ENCODE data around the gene GIGYF2. TPM values are rescaled to one million over a fixed set of nuclear protein-coding genes. Genes with fewer than 3 reads are reported as not detected.

The GIGYF2 gene
- total and polyA plus RNA-seq, 2 of the 13 experiments (the other 11 are each of a cell fraction or from before 2014, with no cell fraction given): 44.9 to 73.5 TPM

DNA sequence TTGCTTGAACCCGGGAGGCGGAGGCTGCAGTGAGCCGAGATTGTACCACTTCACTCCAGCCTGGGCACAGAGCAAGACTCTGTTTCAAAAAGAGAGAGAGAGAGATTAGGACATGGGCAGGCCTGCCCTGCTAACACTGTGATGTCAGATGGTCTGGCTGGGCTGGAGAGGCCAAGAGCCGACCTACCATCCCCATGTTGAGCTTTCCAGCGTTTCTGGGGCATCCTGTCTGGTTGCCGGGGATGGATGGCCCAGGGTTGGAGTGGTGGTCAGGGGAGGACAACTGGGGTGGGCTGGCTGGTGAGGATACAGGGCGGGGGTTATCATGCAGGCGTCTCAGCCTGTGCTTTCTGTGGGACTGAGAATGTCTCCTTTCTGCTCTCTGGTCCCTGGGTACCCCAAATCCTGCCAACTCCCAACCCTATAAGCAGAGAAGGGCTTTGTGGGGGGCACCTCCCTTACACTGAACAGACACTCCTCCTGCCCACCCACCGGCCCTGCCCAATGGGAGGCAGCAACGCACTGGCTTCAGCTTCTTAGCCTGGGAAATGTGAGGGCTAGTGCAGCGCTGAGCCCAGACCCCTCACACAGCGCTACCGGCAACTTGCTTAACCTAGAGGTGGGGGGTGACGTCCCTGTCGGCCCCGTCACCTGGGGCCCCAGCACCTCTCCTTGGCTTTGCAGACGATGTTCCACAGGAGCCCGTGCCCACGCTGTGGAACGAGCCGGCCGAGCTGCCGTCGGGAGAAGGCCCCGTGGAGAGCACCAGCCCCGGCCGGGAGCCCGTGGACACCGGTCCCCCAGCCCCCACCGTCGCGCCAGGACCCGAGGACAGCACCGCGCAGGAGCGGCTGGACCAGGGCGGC lies 178.4 kb downstream of the GIGYF2 start (continued):
- TF ChIP-seq, protein P1, sequence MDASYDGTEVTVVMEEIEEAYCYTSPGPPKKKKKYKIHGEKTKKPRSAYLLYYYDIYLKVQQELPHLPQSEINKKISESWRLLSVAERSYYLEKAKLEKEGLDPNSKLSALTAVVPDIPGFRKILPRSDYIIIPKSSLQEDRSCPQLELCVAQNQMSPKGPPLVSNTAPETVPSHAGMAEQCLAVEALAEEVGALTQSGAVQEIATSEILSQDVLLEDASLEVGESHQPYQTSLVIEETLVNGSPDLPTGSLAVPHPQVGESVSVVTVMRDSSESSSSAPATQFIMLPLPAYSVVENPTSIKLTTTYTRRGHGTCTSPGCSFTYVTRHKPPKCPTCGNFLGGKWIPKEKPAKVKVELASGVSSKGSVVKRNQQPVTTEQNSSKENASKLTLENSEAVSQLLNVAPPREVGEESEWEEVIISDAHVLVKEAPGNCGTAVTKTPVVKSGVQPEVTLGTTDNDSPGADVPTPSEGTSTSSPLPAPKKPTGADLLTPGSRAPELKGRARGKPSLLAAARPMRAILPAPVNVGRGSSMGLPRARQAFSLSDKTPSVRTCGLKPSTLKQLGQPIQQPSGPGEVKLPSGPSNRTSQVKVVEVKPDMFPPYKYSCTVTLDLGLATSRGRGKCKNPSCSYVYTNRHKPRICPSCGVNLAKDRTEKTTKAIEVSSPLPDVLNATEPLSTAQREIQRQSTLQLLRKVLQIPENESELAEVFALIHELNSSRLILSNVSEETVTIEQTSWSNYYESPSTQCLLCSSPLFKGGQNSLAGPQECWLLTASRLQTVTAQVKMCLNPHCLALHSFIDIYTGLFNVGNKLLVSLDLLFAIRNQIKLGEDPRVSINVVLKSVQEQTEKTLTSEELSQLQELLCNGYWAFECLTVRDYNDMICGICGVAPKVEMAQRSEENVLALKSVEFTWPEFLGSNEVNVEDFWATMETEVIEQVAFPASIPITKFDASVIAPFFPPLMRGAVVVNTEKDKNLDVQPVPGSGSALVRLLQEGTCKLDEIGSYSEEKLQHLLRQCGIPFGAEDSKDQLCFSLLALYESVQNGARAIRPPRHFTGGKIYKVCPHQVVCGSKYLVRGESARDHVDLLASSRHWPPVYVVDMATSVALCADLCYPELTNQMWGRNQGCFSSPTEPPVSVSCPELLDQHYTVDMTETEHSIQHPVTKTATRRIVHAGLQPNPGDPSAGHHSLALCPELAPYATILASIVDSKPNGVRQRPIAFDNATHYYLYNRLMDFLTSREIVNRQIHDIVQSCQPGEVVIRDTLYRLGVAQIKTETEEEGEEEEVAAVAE (CRISPR knock-in tag; IDR thresholded peaks at IDR 0.05; ENCODE audit: borderline replicate concordance): no peak
- TF ChIP-seq ZNF451 (CRISPR knock-in tag; IDR thresholded peaks at IDR 0.05): no peak
- TF ChIP-seq FOSL1 (CRISPR knock-in tag; IDR thresholded peaks at IDR 0.05; ENCODE audit: borderline replicate concordance): no peak
- TF ChIP-seq, protein P2, sequence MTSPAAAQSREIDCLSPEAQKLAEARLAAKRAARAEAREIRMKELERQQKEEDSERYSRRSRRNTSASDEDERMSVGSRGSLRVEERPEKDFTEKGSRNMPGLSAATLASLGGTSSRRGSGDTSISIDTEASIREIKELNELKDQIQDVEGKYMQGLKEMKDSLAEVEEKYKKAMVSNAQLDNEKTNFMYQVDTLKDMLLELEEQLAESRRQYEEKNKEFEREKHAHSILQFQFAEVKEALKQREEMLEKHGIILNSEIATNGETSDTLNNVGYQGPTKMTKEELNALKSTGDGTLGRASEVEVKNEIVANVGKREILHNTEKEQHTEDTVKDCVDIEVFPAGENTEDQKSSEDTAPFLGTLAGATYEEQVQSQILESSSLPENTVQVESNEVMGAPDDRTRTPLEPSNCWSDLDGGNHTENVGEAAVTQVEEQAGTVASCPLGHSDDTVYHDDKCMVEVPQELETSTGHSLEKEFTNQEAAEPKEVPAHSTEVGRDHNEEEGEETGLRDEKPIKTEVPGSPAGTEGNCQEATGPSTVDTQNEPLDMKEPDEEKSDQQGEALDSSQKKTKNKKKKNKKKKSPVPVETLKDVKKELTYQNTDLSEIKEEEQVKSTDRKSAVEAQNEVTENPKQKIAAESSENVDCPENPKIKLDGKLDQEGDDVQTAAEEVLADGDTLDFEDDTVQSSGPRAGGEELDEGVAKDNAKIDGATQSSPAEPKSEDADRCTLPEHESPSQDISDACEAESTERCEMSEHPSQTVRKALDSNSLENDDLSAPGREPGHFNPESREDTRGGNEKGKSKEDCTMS (CRISPR knock-in tag; conservative IDR thresholded peaks at IDR 0.05): no peak
- no peak for TF ChIP-seq IRX3 (CRISPR knock-in tag; IDR thresholded peaks at IDR 0.05; ENCODE audit: borderline replicate concordance, low read depth)
- TF ChIP-seq ZNF567 (CRISPR knock-in tag; IDR thresholded peaks at IDR 0.05; ENCODE audit: borderline replicate concordance): no peak
- TF ChIP-seq ZNF326 (CRISPR knock-in tag; IDR thresholded peaks at IDR 0.05; ENCODE audit: borderline replicate concordance): no peak
- no peak for TF ChIP-seq KDM5B (CRISPR knock-in tag; IDR thresholded peaks at IDR 0.05; ENCODE audit: borderline replicate concordance)
- no peak for TF ChIP-seq NFE2L1 (CRISPR knock-in tag; IDR thresholded peaks at IDR 0.05; ENCODE audit: borderline replicate concordance)
- TF ChIP-seq POLR2A (IDR thresholded peaks at IDR 0.05; ENCODE audit: insufficient read depth in 1 of 2, low read depth in 2 of 2, low read length in 2 of 2): no peak
- TF ChIP-seq, protein P3, sequence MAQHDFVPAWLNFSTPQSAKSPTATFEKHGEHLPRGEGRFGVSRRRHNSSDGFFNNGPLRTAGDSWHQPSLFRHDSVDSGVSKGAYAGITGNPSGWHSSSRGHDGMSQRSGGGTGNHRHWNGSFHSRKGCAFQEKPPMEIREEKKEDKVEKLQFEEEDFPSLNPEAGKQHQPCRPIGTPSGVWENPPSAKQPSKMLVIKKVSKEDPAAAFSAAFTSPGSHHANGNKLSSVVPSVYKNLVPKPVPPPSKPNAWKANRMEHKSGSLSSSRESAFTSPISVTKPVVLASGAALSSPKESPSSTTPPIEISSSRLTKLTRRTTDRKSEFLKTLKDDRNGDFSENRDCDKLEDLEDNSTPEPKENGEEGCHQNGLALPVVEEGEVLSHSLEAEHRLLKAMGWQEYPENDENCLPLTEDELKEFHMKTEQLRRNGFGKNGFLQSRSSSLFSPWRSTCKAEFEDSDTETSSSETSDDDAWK (CRISPR knock-in tag; IDR thresholded peaks at IDR 0.05): no peak
- no peak for TF ChIP-seq SALL2 (CRISPR knock-in tag; IDR thresholded peaks at IDR 0.05)
- TF ChIP-seq POLR2AphosphoS2 (IDR thresholded peaks at IDR 0.05; ENCODE audit: low read depth, low read length): no peak
- no peak for TF ChIP-seq ZNF558 (CRISPR knock-in tag; IDR thresholded peaks at IDR 0.05; ENCODE audit: borderline replicate concordance)
- TF ChIP-seq, protein P4, sequence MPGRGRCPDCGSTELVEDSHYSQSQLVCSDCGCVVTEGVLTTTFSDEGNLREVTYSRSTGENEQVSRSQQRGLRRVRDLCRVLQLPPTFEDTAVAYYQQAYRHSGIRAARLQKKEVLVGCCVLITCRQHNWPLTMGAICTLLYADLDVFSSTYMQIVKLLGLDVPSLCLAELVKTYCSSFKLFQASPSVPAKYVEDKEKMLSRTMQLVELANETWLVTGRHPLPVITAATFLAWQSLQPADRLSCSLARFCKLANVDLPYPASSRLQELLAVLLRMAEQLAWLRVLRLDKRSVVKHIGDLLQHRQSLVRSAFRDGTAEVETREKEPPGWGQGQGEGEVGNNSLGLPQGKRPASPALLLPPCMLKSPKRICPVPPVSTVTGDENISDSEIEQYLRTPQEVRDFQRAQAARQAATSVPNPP (CRISPR knock-in tag; IDR thresholded peaks at IDR 0.05): no peak
